MM.1S (cell line): ENCODE results near the gene OLFML2A.

ENCODE experiments used
- DNase-seq: peaks from one replicate; pipeline ENCODE4 v3.0.0-alpha.2; 2015
- H2AFZ ChIP-seq: fragments of 300-600 bp; sonication (generic); 2 replicates; pipeline ENCODE4 v1.6.0; 2016; ENCODE audit warnings: antibody characterized with exemption, low read length
- H3F3A ChIP-seq: fragments of 300-600 bp; sonication (generic); 2 replicates; pipeline ENCODE4 v1.6.1; 2016; ENCODE audit warnings: mild to moderate bottlenecking, antibody characterized with exemption, low read length, moderate library complexity, mixed read lengths; ENCODE audit not compliant: insufficient read depth
- H3K27ac ChIP-seq: fragments of 300-600 bp; sonication (generic); 2 replicates; pipeline ENCODE4 v1.5.1; 2016; ENCODE audit warnings: mild to moderate bottlenecking, low read length
- H3K27me3 ChIP-seq: fragments of 300-600 bp; sonication (generic); replicated peaks from 2 replicates; pipeline ENCODE4 v1.6.0; 2016; ENCODE audit warnings: low read length; ENCODE audit not compliant: insufficient read depth
- H3K36me3 ChIP-seq: fragments of 300-600 bp; sonication (generic); replicated peaks from 2 replicates; pipeline ENCODE4 v1.6.1; 2016; ENCODE audit warnings: mild to moderate bottlenecking, low read length, mixed read lengths; ENCODE audit not compliant: insufficient read depth
- H3K4me1 ChIP-seq: fragments of 300-600 bp; sonication (generic); 2 replicates; pipeline ENCODE4 v1.6.1; 2016; ENCODE audit warnings: low read length, mixed read lengths
- H3K4me2 ChIP-seq: fragments of 300-600 bp; sonication (generic); 2 replicates; pipeline ENCODE4 v1.6.0; 2016; ENCODE audit warnings: low read depth, low read length
- H3K4me3 ChIP-seq: fragments of 300-600 bp; sonication (generic); 2 replicates; pipeline ENCODE4 v1.5.1; 2016; ENCODE audit warnings: low read length, mixed read lengths
- H3K79me2 ChIP-seq: fragments of 300-600 bp; sonication (generic); 2 replicates; pipeline ENCODE4 v1.6.1; 2016; ENCODE audit warnings: mixed run types, low read length, mixed read lengths
- H3K9ac ChIP-seq: fragments of 300-600 bp; sonication (generic); 2 replicates; pipeline ENCODE4 v1.6.1; 2016; ENCODE audit warnings: low read length, mixed read lengths
- H3K9me2 ChIP-seq: fragments of 300-600 bp; sonication (generic); replicated peaks from 2 replicates; pipeline ENCODE4 v1.6.1; 2016; ENCODE audit warnings: mild to moderate bottlenecking, low read length, mixed read lengths; ENCODE audit not compliant: insufficient read depth
- H3K9me3 ChIP-seq: fragments of 300-600 bp; sonication (generic); replicated peaks from 2 replicates; pipeline ENCODE4 v1.6.1; 2016; ENCODE audit warnings: mild to moderate bottlenecking, low read length, mixed read lengths; ENCODE audit not compliant: insufficient read depth
- H4K20me1 ChIP-seq: fragments of 300-600 bp; sonication (generic); 2 replicates; pipeline ENCODE4 v1.6.1; 2016; ENCODE audit warnings: mild to moderate bottlenecking, low read length, moderate library complexity, mixed read lengths; ENCODE audit not compliant: insufficient read depth
- CTCF ChIP-seq: fragments of 300-600 bp; sonication (generic); IDR thresholded peaks from 2 replicates; pipeline ENCODE4 v1.5.1; 2016; ENCODE audit warnings: antibody characterized with exemption, low read length, mixed read lengths
- EZH2 ChIP-seq: fragments of 300-600 bp; sonication (generic); optimal IDR thresholded peaks from 2 replicates; pipeline ENCODE3; 2017; ENCODE audit warnings: low read depth, mild to moderate bottlenecking, antibody characterized with exemption, low read length, mixed read lengths
- EZH2phosphoT487 ChIP-seq: fragments of 300-600 bp; sonication (generic); IDR thresholded peaks from 2 replicates; pipeline ENCODE4 v1.6.1; 2018; ENCODE audit warnings: antibody characterized with exemption, low read length

Gene OLFML2A

GRCh38 chr9:124854822-124855221, 77.9 kb downstream of the OLFML2A start:
- peaks cover 10% of the 10 kb centered on the region; the same call in 1 of the 2 replicates for H3K4me1 ChIP-seq
- no peak overlapping the region for H3K4me2 ChIP-seq
- H3K36me3 ChIP-seq = peaks cover 8% of the 10 kb centered on the region
- H3K4me3 ChIP-seq = no peak overlapping the region
- peaks cover 17% of the 10 kb centered on the region for H3K79me2 ChIP-seq
- no peaks in the 10 kb centered on the region for H3K9me2 ChIP-seq
- no peak overlapping the region for H3K27ac ChIP-seq
- no peaks in the 10 kb centered on the region for H3K27me3 ChIP-seq
- no peak for TF ChIP-seq EZH2phosphoT487
- no peak for TF ChIP-seq CTCF
- TF ChIP-seq EZH2 = no peak
- H2AFZ ChIP-seq = no peak overlapping the region
- H3F3A ChIP-seq = peaks cover 58% of the 10 kb centered on the region
- no peaks in the 10 kb centered on the region for H3K9me3 ChIP-seq
- no peak overlapping the region for H3K9ac ChIP-seq
- no peak for DNase-seq
- H4K20me1 ChIP-seq = peaks cover 30% of the 10 kb centered on the region

- Histone ChIP-seq H3K79me2 (peaks cover 25% of the 10 kb centered on the region), H3K36me3 (peaks cover 14% of the 10 kb centered on the region), H3K4me1 (peaks cover 17% of the 10 kb centered on the region; the same call in 1 of the 2 replicates), H3K9me3 (no peaks in the 10 kb centered on the region), H3F3A (peaks cover 66% of the 10 kb centered on the region), H2AFZ (no peak overlapping the region), H4K20me1 (peaks cover 38% of the 10 kb centered on the region), H3K27me3 (no peaks in the 10 kb centered on the region), H3K27ac (no peak overlapping the region), H3K9me2 (no peaks in the 10 kb centered on the region), H3K9ac (no peak overlapping the region), H3K4me3 (no peak overlapping the region), H3K4me2 (no peak overlapping the region)
- DNase-seq = no peak
- TF ChIP-seq EZH2phosphoT487 = no peak
- no peak for TF ChIP-seq CTCF
- no peak for TF ChIP-seq EZH2
Observed at GRCh38 chr9:124855566-124855943, 78.6 kb downstream of the OLFML2A start.

- Histone ChIP-seq H3K4me2 (no peak overlapping the region), H3K27me3 (no peaks in the 10 kb centered on the region), H3K36me3 (peaks cover 20% of the 10 kb centered on the region), H3K27ac (no peak overlapping the region), H3F3A (peaks cover 72% of the 10 kb centered on the region), H3K9ac (no peak overlapping the region), H3K4me1 (peaks cover 19% of the 10 kb centered on the region; the same call in 1 of the 2 replicates), H3K79me2 (peaks cover 31% of the 10 kb centered on the region), H2AFZ (no peak overlapping the region), H4K20me1 (peaks cover 43% of the 10 kb centered on the region), H3K4me3 (no peak overlapping the region), H3K9me2 (no peaks in the 10 kb centered on the region), H3K9me3 (no peaks in the 10 kb centered on the region)
- TF ChIP-seq CTCF (peak; percentile 22; the same call in 1 of the 2 replicates), EZH2 (no peak)
- no peak for DNase-seq
Observed at GRCh38 chr9:124855944-124856765, 79.2 kb downstream of the OLFML2A start.
